Measurements from ENCODE around the gene KRTAP1-1.
"Not testable (repeated sequence)": the region's sequence is repeated elsewhere in the genome, so short reads cannot be mapped to it uniquely, and the experiment has no call there.

Gene KRTAP1-1

DNA sequence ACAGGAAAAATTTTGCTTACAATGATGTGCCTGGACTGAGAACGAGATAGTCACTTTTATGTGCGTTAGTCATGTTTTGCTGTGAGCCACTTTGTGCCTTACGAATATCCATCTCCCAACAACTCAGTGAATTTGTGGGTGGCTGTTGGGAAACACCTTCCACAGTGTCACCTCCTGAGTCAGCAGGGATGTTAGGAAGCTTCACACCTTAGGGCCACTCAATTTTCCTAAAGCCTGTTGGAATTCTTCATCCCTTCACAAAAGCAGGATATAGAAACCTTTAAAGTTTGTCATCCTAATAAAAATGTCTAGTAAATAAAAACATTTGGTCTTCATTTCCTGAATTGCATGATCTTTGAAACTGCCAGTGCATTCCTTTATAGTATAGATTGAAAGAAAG is 28.1 kb downstream of the KRTAP1-1 start:
- no peak for DNase-seq (ENCODE audit: extremely low read depth in 1 of 2, low read depth in 1 of 2)

GRCh38 chr17:41012326-41013120 is 28.7 kb downstream of the KRTAP1-1 start:
- no peak for DNase-seq (ENCODE audit: extremely low read depth in 1 of 2, low read depth in 1 of 2)

DNA sequence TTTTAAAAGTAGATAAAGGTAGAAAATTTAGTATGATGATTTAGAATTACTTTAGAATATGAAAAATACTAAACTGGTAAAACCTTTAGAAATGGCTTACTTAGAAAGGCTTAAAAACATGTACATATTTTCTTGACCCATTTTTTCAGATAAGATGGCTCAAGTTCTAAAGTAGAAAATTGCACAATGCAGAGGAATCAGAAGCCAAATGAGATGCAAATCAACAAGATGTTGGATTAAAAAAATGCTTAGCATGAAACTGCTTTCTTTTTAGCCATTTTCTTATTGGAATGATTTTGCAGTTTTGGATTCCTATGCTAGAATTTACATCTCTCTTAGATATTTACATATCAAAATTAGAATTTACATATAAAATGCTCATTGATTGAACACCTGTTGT is 30.8 kb downstream of the KRTAP1-1 start:
- DNase-seq (ENCODE audit: extremely low read depth in 1 of 2, low read depth in 1 of 2), result no peak

DNA sequence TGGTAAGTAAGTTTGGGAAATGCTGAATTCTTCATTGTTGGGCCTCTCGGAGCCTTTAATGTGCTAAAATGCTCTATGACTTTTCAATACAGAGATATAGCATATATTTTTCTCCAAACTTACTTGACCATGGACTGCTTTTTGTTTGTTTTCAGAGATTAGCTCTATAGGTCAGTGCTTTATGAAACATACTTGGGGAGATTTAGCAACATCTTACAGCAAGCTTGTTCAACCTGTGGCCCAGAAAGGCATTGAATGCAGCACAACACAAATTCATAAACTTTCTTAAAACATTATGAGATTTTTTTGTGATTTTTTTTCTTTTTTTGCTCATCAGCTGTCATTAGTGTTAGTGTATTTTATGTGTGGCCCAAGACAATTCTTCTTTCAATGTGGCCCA is 31.3 kb downstream of the KRTAP1-1 start:
- no peak for DNase-seq (ENCODE audit: extremely low read depth in 1 of 2, low read depth in 1 of 2)

- no peak for DNase-seq (ENCODE audit: extremely low read depth in 1 of 2, low read depth in 1 of 2)
Observed at GRCh38 chr17:41009301-41009760, 31.9 kb downstream of the KRTAP1-1 start.

- no peak for DNase-seq (ENCODE audit: extremely low read depth in 1 of 2, low read depth in 1 of 2)
Observed at GRCh38 chr17:41008811-41009210, 32.4 kb downstream of the KRTAP1-1 start, which contains the start of gene KRTAP3-1. Gene KRTAP3-1 (minus strand): TSS chr17:41009128. CDS start chr17:41009074, 54 bp downstream.

DNA sequence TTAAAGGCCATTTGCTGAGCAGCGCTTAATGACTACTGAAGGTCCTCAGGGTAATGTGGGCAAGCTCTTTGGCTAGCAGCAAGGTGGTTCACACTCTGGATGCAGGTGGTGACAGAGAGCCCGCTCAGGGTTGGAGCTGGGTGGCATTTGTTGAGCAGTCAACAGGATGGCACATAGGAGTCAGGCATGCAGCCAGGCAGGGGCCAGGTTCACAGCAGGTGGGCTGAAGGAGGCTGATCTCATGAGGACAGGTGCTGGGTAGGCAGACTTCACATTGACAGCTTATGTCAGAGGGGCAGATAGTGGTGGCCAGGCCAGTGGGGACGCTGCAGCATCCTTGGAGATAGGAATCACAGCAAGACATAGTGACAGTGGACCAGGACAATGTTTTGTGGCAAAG is 36.9 kb downstream of the KRTAP1-1 start:
- DNase-seq (ENCODE audit: extremely low read depth in 1 of 2, low read depth in 1 of 2), result no peak

DNA sequence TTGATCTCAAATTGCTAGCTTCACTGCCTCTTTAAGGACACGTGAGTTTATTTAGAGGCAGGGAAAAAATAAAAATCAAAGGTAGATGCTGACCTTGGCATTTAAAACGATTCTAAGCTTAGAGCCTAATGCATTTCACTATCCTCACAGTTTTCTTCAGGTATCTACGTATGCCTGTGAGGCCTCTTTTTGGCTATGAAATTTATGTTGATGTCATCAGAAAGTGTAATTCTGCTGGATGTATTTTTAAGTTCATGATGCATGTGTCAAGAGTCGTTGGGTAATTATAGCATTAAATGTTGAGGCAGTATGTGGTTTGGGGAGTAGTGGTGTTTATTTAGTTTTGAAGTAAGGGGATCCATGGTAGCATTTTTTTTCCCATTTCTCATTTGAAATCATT is 37.3 kb downstream of the KRTAP1-1 start:
- DNase-seq (ENCODE audit: extremely low read depth in 1 of 2, low read depth in 1 of 2), result no peak

GRCh38 chr17:41002814-41003213 is 38.4 kb downstream of the KRTAP1-1 start:
- no peak for DNase-seq (ENCODE audit: extremely low read depth in 1 of 2, low read depth in 1 of 2)

GRCh38 chr17:41001795-41002194 is 39.5 kb downstream of the KRTAP1-1 start:
- DNase-seq (ENCODE audit: extremely low read depth in 1 of 2, low read depth in 1 of 2), result no peak

DNA sequence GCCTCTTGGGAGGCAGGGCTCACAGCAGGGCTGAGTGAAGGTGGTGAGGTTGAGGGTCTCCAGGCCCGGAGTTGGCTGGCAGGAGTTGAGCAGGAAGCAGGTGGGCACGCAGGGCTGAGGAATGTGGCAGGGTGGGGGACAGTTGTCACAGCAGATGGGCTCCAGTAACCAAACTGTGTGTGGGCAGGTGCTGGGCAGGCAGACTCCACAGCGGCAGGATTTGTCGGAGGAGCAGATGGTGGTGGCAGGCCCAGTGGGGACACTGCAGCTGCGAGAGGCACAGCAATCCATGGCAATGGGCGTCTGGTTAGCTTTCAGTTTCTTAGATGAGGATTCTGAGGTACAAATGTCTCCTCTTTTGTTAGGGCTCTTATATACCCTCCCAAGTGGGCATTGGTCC is 41.7 kb downstream of the KRTAP1-1 start, which contains the start of gene KRTAP3-2:
KRTAP3-2 (minus strand) TSS at position 344 of the 400 bp plus-strand sequence; CDS start at position 291, 53 bp downstream.
- not testable (repeated sequence) for DNase-seq (ENCODE audit: extremely low read depth in 1 of 2, low read depth in 1 of 2)

DNA sequence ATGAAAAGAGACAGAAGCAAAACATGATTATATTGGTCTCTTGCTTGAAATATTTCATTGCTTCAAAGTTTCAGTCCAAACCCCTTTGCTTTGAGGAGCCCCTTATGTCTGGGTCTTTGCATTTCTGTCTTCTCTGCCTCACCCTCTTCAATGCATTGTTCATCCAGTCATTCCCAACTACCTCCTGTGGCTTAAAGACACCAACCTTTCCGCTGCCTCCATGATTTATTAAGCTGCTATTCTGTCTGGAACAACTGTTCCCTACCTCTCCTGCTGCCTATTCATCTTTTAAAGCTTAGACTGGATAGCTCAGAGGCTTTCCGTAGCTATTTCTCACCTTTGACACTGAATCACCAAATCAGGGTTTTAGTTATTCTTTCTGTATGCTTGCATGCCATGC is 43.9 kb downstream of the KRTAP1-1 start:
- DNase-seq (ENCODE audit: extremely low read depth in 1 of 2, low read depth in 1 of 2), result no peak

DNA sequence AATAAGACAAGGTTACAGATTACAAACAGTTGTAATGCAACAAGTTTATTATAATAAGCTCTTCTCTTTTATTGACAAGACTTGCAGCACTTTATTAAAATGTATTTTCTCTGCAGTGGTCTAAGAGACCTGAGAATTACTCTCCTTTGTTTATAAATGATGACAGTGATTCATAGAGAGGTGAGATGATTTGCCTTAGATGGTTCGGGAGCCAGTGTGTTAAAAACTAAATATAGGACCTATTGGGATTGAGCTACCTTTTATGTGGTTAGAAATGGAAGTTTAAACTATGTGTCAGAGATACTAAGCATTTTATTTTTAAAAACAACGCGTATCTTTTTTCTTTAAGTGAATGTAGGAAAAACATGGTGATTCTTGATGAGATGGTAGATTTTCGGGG is 44.4 kb downstream of the KRTAP1-1 start:
- no peak for DNase-seq (ENCODE audit: extremely low read depth in 1 of 2, low read depth in 1 of 2)

GRCh38 chr17:40995116-40995515 is 46.1 kb downstream of the KRTAP1-1 start:
- no peak for DNase-seq (ENCODE audit: extremely low read depth in 1 of 2, low read depth in 1 of 2)

GRCh38 chr17:40993839-40994238 is 47.4 kb downstream of the KRTAP1-1 start, which contains the start of gene KRTAP3-3:
Gene KRTAP3-3 (minus strand): TSS chr17:40994164. CDS start chr17:40994097, 67 bp downstream.
- DNase-seq (ENCODE audit: extremely low read depth in 1 of 2, low read depth in 1 of 2), result no peak

DNA sequence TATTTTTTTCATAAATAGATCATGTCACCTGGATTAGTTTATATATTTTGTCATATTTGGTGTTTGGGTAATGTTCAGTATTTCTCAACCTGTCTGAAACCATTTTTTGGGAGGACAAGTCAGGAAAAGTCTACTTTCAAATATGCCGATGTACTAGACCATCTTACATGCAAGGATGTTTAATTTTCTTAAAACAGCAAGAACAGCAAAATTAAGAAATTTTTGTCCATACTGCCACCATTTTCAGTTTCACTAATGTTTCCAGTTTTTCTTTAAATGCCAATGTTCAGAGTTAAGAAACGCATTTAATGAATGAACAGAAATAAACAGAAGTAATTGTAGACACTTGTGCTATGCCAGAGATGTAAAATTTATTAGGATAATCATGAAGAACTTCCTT is 48.2 kb downstream of the KRTAP1-1 start:
- no peak for DNase-seq (ENCODE audit: extremely low read depth in 1 of 2, low read depth in 1 of 2)

- DNase-seq (ENCODE audit: extremely low read depth in 1 of 2, low read depth in 1 of 2), result no peak
Observed at GRCh38 chr17:40992666-40993065, 48.6 kb downstream of the KRTAP1-1 start.
